ENCODE measurements around the gene CDCP1. TPM values are rescaled to one million over a fixed set of nuclear protein-coding genes. Genes with fewer than 3 reads are reported as not detected.
A peak's percentile ranks its signal among the peaks of the same experiment; 100 is the strongest.

Gene CDCP1
- total and polyA plus RNA-seq, 8 donors = 0.30 to 31.4 (median 0.57) TPM

GRCh38 chr3:45188719-45189659 is 42.8 kb upstream of the CDCP1 start:
- H3K27me3 ChIP-seq = no peaks in the 10 kb centered on the region
- peak in 2 of 4 donors; percentile 48 to 67 for DNase-seq

GRCh38 chr3:45187694-45188141 is 41.5 kb upstream of the CDCP1 start:
- no peak overlapping the region for H3K27ac ChIP-seq
- no peaks in the 10 kb centered on the region for H3K9me3 ChIP-seq
- DNase-seq (no peak), ATAC-seq (no peak)
- H3K27me3 ChIP-seq = no peaks in the 10 kb centered on the region
- intact Hi-C loops (cut with DNase I) = no loop called here
- no peaks in the 10 kb centered on the region for H3K36me3 ChIP-seq
- H3K4me3 ChIP-seq = no peak overlapping the region
- TF ChIP-seq CTCF (IDR thresholded peaks at IDR 0.05) = no peak
- H3K4me1 ChIP-seq = no peaks in the 10 kb centered on the region

More at GRCh38 chr3:45188719-45189659, 42.8 kb upstream of the CDCP1 start:
- Histone ChIP-seq H3K36me3 (no peaks in the 10 kb centered on the region), H3K4me1 (no peaks in the 10 kb centered on the region), H3K27ac (no peak overlapping the region), H3K9me3 (no peaks in the 10 kb centered on the region), H3K4me3 (no peak overlapping the region)
- ATAC-seq = no peak
- no peak for TF ChIP-seq CTCF (IDR thresholded peaks at IDR 0.05)
- intact Hi-C loops (cut with DNase I) = no loop called here

GRCh38 chr3:45186871-45187270 is 40.7 kb upstream of the CDCP1 start:
- no peak for TF ChIP-seq CTCF (IDR thresholded peaks at IDR 0.05)
- H3K4me1 ChIP-seq = no peaks in the 10 kb centered on the region
- DNase-seq = no peak
- ATAC-seq = no peak
- no peak overlapping the region for H3K27ac ChIP-seq
- no peak overlapping the region for H3K4me3 ChIP-seq
- intact Hi-C loops (cut with DNase I) = no loop called here
- no peaks in the 10 kb centered on the region for H3K36me3 ChIP-seq
- H3K9me3 ChIP-seq = no peaks in the 10 kb centered on the region
- no peaks in the 10 kb centered on the region for H3K27me3 ChIP-seq

- no peak for TF ChIP-seq CTCF (IDR thresholded peaks at IDR 0.05)
- intact Hi-C loops (cut with DNase I) = no loop called here
- no peak overlapping the region for H3K4me3 ChIP-seq
Measured at GRCh38 chr3:45185461-45185860, 39.3 kb upstream of the CDCP1 start.

GRCh38 chr3:45185052-45185451 is 38.9 kb upstream of the CDCP1 start:
- Histone ChIP-seq H3K27ac (no peak overlapping the region), H3K4me3 (no peak overlapping the region), H3K36me3 (no peaks in the 10 kb centered on the region), H3K9me3 (no peaks in the 10 kb centered on the region), H3K4me1 (no peaks in the 10 kb centered on the region), H3K27me3 (no peaks in the 10 kb centered on the region)
- DNase-seq (no peak), ATAC-seq (no peak)
- TF ChIP-seq CTCF (IDR thresholded peaks at IDR 0.05) = no peak
- intact Hi-C loops (cut with DNase I) = no loop called here

More at GRCh38 chr3:45185461-45185860, 39.3 kb upstream of the CDCP1 start:
- Histone ChIP-seq H3K27me3 (no peaks in the 10 kb centered on the region), H3K9me3 (no peaks in the 10 kb centered on the region), H3K27ac (no peak overlapping the region), H3K36me3 (no peaks in the 10 kb centered on the region), H3K4me1 (no peaks in the 10 kb centered on the region)
- ATAC-seq (no peak), DNase-seq (no peak)
